HG02973 (cell line): ENCODE results near the gene PAIP2.
"Not testable (repeated sequence)": the region's sequence is repeated elsewhere in the genome, so short reads cannot be mapped to it uniquely, and the experiment has no call there.

ENCODE experiments used
- ATAC-seq: cut with Tn5 transposase; IDR thresholded peaks from one replicate; pipeline ENCODE4 v1.9.1; 2021; ENCODE audit warnings: moderate library complexity; ENCODE audit not compliant: unreplicated experiment

PAIP2 gene

DNA sequence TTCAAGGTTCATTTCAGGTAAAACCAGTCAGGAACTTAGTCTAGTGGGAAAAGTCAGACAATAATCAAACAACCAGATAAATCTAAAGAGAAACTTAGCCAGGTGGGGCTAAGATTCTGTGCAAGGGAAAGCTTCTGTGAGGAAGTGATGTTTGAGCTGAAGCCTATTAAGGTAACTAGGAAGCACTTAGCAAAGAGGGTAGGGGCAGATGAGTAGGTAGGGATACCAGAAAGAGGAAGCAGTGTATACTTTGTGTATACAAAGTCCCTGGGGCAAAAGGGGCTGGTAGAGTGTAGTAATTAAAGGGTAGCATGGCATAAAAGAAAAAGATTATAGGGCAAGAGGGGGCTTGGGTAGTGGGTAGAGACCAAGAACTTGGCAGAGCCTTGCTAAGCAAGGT, 65.9 kb downstream of the PAIP2 start:
- no peak for ATAC-seq

DNA sequence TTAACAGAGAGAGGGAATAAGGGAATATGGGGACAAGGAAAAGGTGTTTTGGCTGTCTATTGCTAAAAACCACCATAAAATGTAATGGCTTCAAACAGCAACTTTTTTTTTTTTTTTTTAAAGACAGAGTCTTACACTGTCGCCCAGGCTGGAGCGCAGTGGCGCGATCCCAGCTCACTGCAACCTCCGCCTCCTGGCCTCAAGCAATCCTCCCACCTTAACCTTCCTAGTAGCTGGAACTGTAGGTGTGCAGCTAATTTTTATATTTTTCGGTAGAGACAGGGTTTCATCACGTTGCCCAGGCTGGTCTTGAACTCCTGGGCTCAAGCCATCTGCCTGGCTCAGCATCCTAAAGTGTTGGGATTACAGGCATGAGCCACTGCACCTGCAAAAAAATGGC, 66.5 kb downstream of the PAIP2 start:
- ATAC-seq, result no peak

DNA sequence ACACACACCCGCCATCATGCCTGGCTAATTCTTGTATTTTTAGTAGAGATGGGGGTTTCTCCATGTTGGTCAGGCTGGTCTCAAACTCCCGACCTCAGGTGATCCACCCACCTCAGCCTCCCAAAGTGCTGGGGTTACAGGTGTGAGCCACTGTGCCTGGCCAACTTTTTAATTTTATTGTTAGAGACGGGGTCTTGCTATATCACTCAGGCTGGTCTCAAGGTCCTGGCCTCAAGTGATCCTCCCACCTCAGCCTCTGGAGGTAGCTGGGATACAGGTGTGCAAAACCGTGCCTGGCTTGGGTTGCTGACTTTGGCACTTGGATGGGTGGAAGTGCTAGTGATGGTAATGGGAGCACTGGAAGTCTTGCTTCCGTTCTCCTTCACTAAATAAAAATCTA, 67.5 kb downstream of the PAIP2 start:
- ATAC-seq, result not testable (repeated sequence)

GRCh38 chr5:139410121-139410992, 68.7 kb downstream of the PAIP2 start:
- no peak for ATAC-seq

DNA sequence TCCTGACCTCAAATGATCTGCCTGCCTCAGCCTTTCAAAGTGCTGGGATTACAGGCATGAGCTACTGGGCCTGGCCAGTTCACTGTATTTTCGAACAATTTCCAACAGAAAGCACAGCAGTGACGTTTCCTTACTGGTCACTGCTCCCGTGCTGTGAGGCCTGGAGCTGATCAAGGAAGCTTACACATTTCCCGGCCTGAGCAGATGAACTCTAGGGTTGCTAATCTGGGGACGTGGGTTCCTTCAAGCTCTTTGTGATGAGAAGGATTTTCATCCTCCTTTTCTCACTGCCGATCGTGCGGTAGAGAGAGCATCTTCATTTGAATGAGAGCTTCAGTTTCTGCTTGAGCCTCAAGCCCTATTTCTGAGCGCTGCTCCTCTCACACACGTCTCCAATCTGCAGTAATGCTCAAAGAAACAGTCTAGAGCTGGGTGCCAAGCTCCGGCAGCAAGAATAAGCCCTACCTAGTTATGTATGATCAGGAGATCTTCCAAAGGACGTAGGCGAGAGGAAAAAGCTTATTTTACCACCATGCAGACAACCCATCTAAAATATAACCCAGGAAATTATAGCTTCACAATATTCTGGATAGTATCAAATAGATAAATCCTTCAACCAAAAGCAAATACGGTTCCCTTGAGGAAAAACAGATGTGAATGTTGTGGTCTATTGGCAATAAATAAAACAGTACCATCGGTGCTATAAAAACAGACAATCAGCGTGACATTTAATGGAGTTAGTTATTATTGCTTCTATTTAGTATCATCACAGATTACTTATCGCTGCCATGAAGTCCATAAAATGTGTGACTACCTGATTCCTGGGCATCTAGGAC, 69.6 kb downstream of the PAIP2 start:
- no peak for ATAC-seq

GRCh38 chr5:139413153-139413552, 71.5 kb downstream of the PAIP2 start:
- no peak for ATAC-seq

DNA sequence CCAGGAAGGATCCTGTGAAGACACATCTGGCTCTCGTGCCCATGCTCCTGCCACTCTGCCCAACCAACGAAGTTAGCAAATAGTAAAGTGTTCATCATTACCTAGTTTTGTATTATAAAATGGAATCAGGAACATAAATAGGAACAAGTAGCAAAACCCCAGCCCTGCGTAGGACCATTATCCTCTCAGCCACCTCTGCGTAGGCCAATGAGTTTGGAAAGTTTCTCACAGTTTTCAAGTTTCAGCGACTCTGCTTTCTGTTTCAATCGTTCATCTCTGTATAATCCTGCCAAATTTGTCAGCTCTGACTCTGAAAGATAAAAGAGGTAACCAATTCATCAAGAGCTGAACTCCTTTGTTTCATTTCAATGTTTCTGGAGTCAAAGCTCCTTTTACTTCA, 72.3 kb downstream of the PAIP2 start:
- no peak for ATAC-seq

GRCh38 chr5:139414581-139415130, 73.0 kb downstream of the PAIP2 start:
- no peak for ATAC-seq

GRCh38 chr5:139415221-139415861, 73.7 kb downstream of the PAIP2 start:
- no peak for ATAC-seq

DNA sequence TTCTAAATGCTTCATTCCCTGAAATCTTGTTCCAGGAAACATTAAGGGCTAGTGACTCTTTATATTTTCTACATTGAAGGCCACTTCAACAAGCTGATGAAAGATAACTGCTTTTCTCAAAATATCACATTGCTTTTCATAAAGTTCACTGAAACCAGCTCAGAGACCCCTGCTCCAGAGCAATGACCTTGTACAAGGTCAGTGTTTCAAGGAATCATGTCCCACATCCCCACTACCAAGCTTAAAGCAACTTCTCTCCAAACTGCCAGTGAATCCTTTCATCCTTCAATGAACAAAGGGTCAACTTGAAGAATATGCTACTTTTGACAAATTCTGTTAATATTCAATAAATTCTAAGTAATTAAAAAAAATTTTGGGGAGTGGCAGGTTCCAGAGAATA, 74.2 kb downstream of the PAIP2 start:
- no peak for ATAC-seq

DNA sequence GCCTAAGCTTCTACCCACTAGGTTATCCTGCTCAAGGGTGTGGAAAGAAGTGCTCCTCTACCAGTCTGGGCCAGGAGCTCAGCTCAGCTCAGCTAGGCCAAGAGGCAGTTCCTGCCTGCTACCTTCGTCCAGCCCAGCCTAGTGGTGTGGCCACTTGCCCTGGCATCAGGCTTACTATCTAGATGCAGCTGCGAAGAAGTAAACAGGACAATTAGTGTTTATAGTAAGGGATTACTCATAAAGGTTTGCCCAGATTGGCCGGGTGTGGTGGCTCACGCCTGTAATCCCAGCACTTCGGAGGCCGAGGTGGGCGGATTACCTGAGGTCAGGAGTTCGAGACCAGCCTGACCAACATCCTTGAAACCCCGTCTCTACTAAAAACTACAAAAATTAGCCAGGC, 75.0 kb downstream of the PAIP2 start:
- no peak for ATAC-seq

GRCh38 chr5:139417214-139417613, 75.6 kb downstream of the PAIP2 start:
- no peak for ATAC-seq

- ATAC-seq, result no peak
Measured at GRCh38 chr5:139418793-139419192, 77.1 kb downstream of the PAIP2 start.
